Sigmoid colon (tissue), 7 donors: ENCODE data around the gene BTBD6. TPM values are rescaled to one million over a fixed set of nuclear protein-coding genes. Genes with fewer than 3 reads are reported as not detected.

ENCODE experiments used
- DNase-seq: peaks from one replicate; pipeline ENCODE4 v3.0.0-alpha.2; 2019
- H3K27ac ChIP-seq, 4 donors: fragments of 200-600 bp; sonication (generic); one replicate each; pipeline ENCODE4 v1.5.1; 2016 to 2019; ENCODE audit warnings: mild to moderate bottlenecking in 1 of 4
- H3K27me3 ChIP-seq, 3 donors: fragments of 200-600 bp; sonication (generic); one replicate each; pipeline ENCODE4 v1.5.1; 2019; ENCODE audit warnings: mild to moderate bottlenecking in 1 of 3
- H3K36me3 ChIP-seq, 4 donors: fragments of 200-600 bp; sonication (generic); one replicate each; pipeline ENCODE4 v1.5.1; 2016 to 2019
- H3K4me1 ChIP-seq, 4 donors: fragments of 200-600 bp; sonication (generic); one replicate each; pipeline ENCODE4 v1.5.1; 2017 to 2019
- H3K4me3 ChIP-seq, 4 donors: fragments of 200-600 bp; sonication (generic); one replicate each; pipeline ENCODE4 v1.5.1; 2017 to 2019; ENCODE audit warnings: mild to moderate bottlenecking in 2 of 4, moderate library complexity in 1 of 4
- H3K9me3 ChIP-seq, 4 donors: fragments of 200-600 bp in 3 of 4; sonication (generic) in 3 of 4; one replicate each; pipeline versions ENCODE4 v1.5.1 to v1.6.1; 2013 to 2019
- CTCF ChIP-seq, 4 experiments: fragments of 450-650 bp in 3 of 4; fragments of 200-600 bp in 1 of 4; IDR thresholded peaks; one replicate each; pipeline ENCODE4 v1.5.1; 2016 to 2019; ENCODE audit warnings: antibody characterized with exemption in 4 of 4, mild to moderate bottlenecking in 3 of 4, moderate library complexity in 2 of 4
- EP300 ChIP-seq, 4 donors: sonication (generic); formaldehyde crosslinking; IDR thresholded peaks; one replicate each; pipeline ENCODE4 v1.6.1; 2017; ENCODE audit warnings: antibody characterized with exemption in 4 of 4
- POLR2A ChIP-seq, 2 donors: fragments of 450-650 bp; IDR thresholded peaks; one replicate each; pipeline ENCODE4 v1.6.1; 2016; ENCODE audit warnings: antibody characterized with exemption in 2 of 2, mild to moderate bottlenecking in 2 of 2, moderate library complexity in 2 of 2
- POLR2AphosphoS5 ChIP-seq, 4 donors: sonication (generic); formaldehyde crosslinking; IDR thresholded peaks; one replicate each; pipeline ENCODE4 v1.6.1; 2017; ENCODE audit warnings: antibody characterized with exemption in 4 of 4
- WGBS, 2 donors: extraction: QIAGEN DNeasy Blood & Tissue Kit; methylation state at CpG; one replicate each; pipeline ENCODE4 v1.1.7; 2013; 5-methylcytosine and 5-hydroxymethylcytosine counted together
- intact Hi-C: fragments of 100-400 bp; cut with DNase I; formaldehyde crosslinking; loops from one replicate; pipeline ENCODE4 v1.15.1; 2023
- polyA plus RNA-seq, 3 donors: library from polyadenylated mRNA; stranded (reverse); fragments of 200-250 nt; gene quantifications; one replicate each; pipeline ENCODE4 v1.2.3, GENCODE V29; 2013
- total RNA-seq, 4 donors: library from RNA; depleted of rRNA; stranded (reverse); fragments of >200 nt; gene quantifications; one replicate each; pipeline ENCODE4 v1.1.0, GENCODE V29; 2016
- donor health status: healthy with polysubstance abuse.
- donor health status: Bipolar disorder and iron deficiency.
- donor health status: healthy.

Gene BTBD6
- total RNA-seq (10 to 100 TPM; 31.3 to 46.7 (median 37.1) TPM), polyA plus RNA-seq (10 to 100 TPM; 39.8 to 63.7 (median 51.1) TPM)

- Histone ChIP-seq H3K27ac (peak within 1 kb of the TSS; percentile 84 to 96 (median 92)), H3K36me3 (peaks cover 0 to 36% (median 10%) of the 10 kb centered on the region in 4 donors), H3K27me3 (no peaks in the 10 kb centered on the region), H3K9me3 (no peaks in the 10 kb centered on the region), H3K4me3 (peak within 1 kb of the TSS; percentile 43 to 70 (median 63)), H3K4me1 (peaks cover 0 to 27% (median 20%) of the 10 kb centered on the region in 4 donors)
- WGBS, 2 donors: 0 to 1% methylated on average over 130 of the region's 130 CpGs
- peak; percentile 93 for DNase-seq
- TF ChIP-seq POLR2A (IDR thresholded peaks at IDR 0.05): peak in 1 of 2 donors; percentile 28
- peak; percentile 47 to 81 (median 51) for TF ChIP-seq POLR2AphosphoS5 (IDR thresholded peaks at IDR 0.05)
- TF ChIP-seq EP300 (IDR thresholded peaks at IDR 0.05): no peak
- intact Hi-C loops: loop anchor here (10.0 kb wide), 1 partner anchor 66 kb away; the partner anchor contains the start of gene PACS2
Observed at GRCh38 chr14:105248368-105249181, at the start of gene BTBD6. TSS of gene BTBD6 (plus strand) at chr14:105248533. CDS start at chr14:105248712, 179 bp downstream.

GRCh38 chr14:105198588-105198987, 49.7 kb upstream of the BTBD6 start:
- intact Hi-C loops: no loop called here
- H3K4me3 ChIP-seq: no peak overlapping the region
- no peaks in the 10 kb centered on the region for H3K9me3 ChIP-seq
- DNase-seq: no peak
- TF ChIP-seq CTCF (IDR thresholded peaks at IDR 0.05) (no peak), POLR2A (IDR thresholded peaks at IDR 0.05) (no peak), POLR2AphosphoS5 (IDR thresholded peaks at IDR 0.05) (no peak), EP300 (IDR thresholded peaks at IDR 0.05) (no peak)
- H3K27ac ChIP-seq: peak overlapping the region in 2 of 4 donors; percentile 19 to 38
- H3K27me3 ChIP-seq: peaks cover 51 to 92% (median 88%) of the 10 kb centered on the region in 3 donors
- H3K4me1 ChIP-seq: peaks cover 0 to 38% (median 30%) of the 10 kb centered on the region in 4 donors
- 78 to 79% methylated on average over 4 of the region's 4 CpGs for WGBS, 2 donors
- H3K36me3 ChIP-seq: no peaks in the 10 kb centered on the region

- Histone ChIP-seq H3K27me3 (peaks cover 50 to 87% (median 83%) of the 10 kb centered on the region in 3 donors), H3K4me3 (no peak overlapping the region), H3K27ac (peak overlapping the region in 1 of 4 donors; percentile 38), H3K9me3 (no peaks in the 10 kb centered on the region), H3K36me3 (no peaks in the 10 kb centered on the region), H3K4me1 (peaks cover 0 to 35% (median 28%) of the 10 kb centered on the region in 4 donors)
- TF ChIP-seq POLR2A (IDR thresholded peaks at IDR 0.05): no peak
- no peak for TF ChIP-seq CTCF (IDR thresholded peaks at IDR 0.05)
- TF ChIP-seq EP300 (IDR thresholded peaks at IDR 0.05): no peak
- no peak for TF ChIP-seq POLR2AphosphoS5 (IDR thresholded peaks at IDR 0.05)
- intact Hi-C loops: no loop called here
- no peak for DNase-seq
- WGBS, 2 donors: 53 to 69% methylated on average over 18 of the region's 18 CpGs
Observed at GRCh38 chr14:105199093-105199492, 49.2 kb upstream of the BTBD6 start.

GRCh38 chr14:105200074-105200473, 48.3 kb upstream of the BTBD6 start:
- 75 to 84% methylated on average over 10 of the region's 10 CpGs for WGBS, 2 donors
- peaks cover 0 to 40% (median 34%) of the 10 kb centered on the region in 4 donors for H3K4me1 ChIP-seq
- H3K27ac ChIP-seq: no peak overlapping the region
- no peaks in the 10 kb centered on the region for H3K9me3 ChIP-seq
- peaks cover 43 to 77% (median 73%) of the 10 kb centered on the region in 3 donors for H3K27me3 ChIP-seq
- no peak overlapping the region for H3K4me3 ChIP-seq
- no peaks in the 10 kb centered on the region for H3K36me3 ChIP-seq
- TF ChIP-seq EP300 (IDR thresholded peaks at IDR 0.05) (no peak), POLR2A (IDR thresholded peaks at IDR 0.05) (no peak), POLR2AphosphoS5 (IDR thresholded peaks at IDR 0.05) (no peak), CTCF (IDR thresholded peaks at IDR 0.05) (no peak)
- intact Hi-C loops: loop anchor here (5.0 to 10.0 kb wide), 2 partner anchors 82 to 325 kb away; partner anchors contain the start of gene TMEM121
- DNase-seq: no peak

- Histone ChIP-seq H3K36me3 (no peaks in the 10 kb centered on the region), H3K4me3 (no peak overlapping the region), H3K9me3 (no peaks in the 10 kb centered on the region), H3K27ac (no peak overlapping the region), H3K27me3 (peaks cover 38 to 72% (median 68%) of the 10 kb centered on the region in 3 donors), H3K4me1 (peaks cover 0 to 45% (median 40%) of the 10 kb centered on the region in 4 donors)
- intact Hi-C loops: loop anchor here (5.0 to 10.0 kb wide), 2 partner anchors 82 to 324 kb away; partner anchors contain the start of gene TMEM121
- no peak for DNase-seq
- WGBS, 2 donors: 77 to 81% methylated on average over 16 of the region's 16 CpGs
- TF ChIP-seq POLR2A (IDR thresholded peaks at IDR 0.05) (no peak), EP300 (IDR thresholded peaks at IDR 0.05) (no peak), POLR2AphosphoS5 (IDR thresholded peaks at IDR 0.05) (no peak), CTCF (IDR thresholded peaks at IDR 0.05) (no peak)
Observed at GRCh38 chr14:105200641-105201040, 47.7 kb upstream of the BTBD6 start.
